Activated naive CD8-positive, alpha-beta T cell treated with anti-CD3 and anti-CD28 coated beads, Interleukin-2, amount 50 U/mL, for 24 hours (primary cell): ENCODE results near the gene NMNAT2.
"Not testable (repeated sequence)": the region's sequence is repeated elsewhere in the genome, so short reads cannot be mapped to it uniquely, and the experiment has no call there.

Experiments
- ATAC-seq: fragments of 150-1000 bp; cut with Tn5 transposase; one replicate; pipeline ENCODE4 v1.10.0; 2021
- DNase-seq: peaks from one replicate; pipeline ENCODE4 v3.0.0; 2021
- H3K27ac Mint-ChIP-seq: one replicate; pipeline ENCODE4 v1.8.0; 2021; ENCODE audit warnings: mild to moderate bottlenecking, mixed read lengths
- H3K27me3 Mint-ChIP-seq: one replicate; pipeline ENCODE4 v1.8.0; 2021; ENCODE audit warnings: mixed read lengths
- H3K36me3 Mint-ChIP-seq: one replicate; pipeline ENCODE4 v1.8.0; 2021; ENCODE audit warnings: low read depth, mixed read lengths
- H3K4me1 Mint-ChIP-seq: one replicate; pipeline ENCODE4 v1.8.0; 2021; ENCODE audit warnings: mixed read lengths
- H3K4me3 Mint-ChIP-seq: one replicate; pipeline ENCODE4 v1.8.0; 2021; ENCODE audit warnings: mild to moderate bottlenecking, moderate library complexity, mixed read lengths
- H3K9me3 Mint-ChIP-seq: one replicate; pipeline ENCODE4 v1.8.0; 2021; ENCODE audit warnings: mixed read lengths

The NMNAT2 gene

DNA sequence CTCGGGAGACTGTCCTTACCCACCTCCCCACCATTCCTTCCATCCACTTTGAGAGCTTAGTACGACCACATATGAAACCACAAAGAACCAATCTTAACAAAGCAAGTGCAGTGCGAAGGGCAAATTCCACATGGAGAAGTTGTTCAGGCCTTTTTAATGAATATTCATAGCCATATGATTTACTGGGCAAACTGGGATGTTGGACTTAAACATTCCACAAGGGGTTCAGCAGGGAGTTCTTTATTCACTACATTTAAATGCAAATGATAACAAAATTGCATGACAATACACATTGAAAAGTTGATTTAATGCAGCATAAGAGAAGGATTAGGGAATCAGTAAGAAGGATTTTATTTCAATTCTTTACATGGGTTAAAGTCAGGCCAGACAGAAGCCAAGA is 14.7 kb downstream of the NMNAT2 start:
- ATAC-seq (no peak), DNase-seq (no peak)
- Mint-ChIP-seq H3K9me3 (no peaks in the 10 kb centered on the region), H3K27ac (no peak overlapping the region), H3K4me1 (no peaks in the 10 kb centered on the region), H3K4me3 (no peak overlapping the region), H3K27me3 (peaks cover 31% of the 10 kb centered on the region), H3K36me3 (no peaks in the 10 kb centered on the region)

GRCh38 chr1:183401565-183401964 is 16.6 kb downstream of the NMNAT2 start:
- not testable (repeated sequence) for ATAC-seq, H3K27ac Mint-ChIP-seq, H3K4me3 Mint-ChIP-seq, H3K9me3 Mint-ChIP-seq, DNase-seq, H3K4me1 Mint-ChIP-seq, H3K36me3 Mint-ChIP-seq
- H3K27me3 Mint-ChIP-seq: peaks cover 22% of the 10 kb centered on the region

GRCh38 chr1:183394435-183394834 is 23.7 kb downstream of the NMNAT2 start:
- Mint-ChIP-seq H3K27ac (no peak overlapping the region), H3K36me3 (no peaks in the 10 kb centered on the region), H3K4me1 (no peaks in the 10 kb centered on the region), H3K4me3 (no peak overlapping the region), H3K9me3 (no peaks in the 10 kb centered on the region), H3K27me3 (peaks cover 11% of the 10 kb centered on the region)
- no peak for ATAC-seq
- no peak for DNase-seq

DNA sequence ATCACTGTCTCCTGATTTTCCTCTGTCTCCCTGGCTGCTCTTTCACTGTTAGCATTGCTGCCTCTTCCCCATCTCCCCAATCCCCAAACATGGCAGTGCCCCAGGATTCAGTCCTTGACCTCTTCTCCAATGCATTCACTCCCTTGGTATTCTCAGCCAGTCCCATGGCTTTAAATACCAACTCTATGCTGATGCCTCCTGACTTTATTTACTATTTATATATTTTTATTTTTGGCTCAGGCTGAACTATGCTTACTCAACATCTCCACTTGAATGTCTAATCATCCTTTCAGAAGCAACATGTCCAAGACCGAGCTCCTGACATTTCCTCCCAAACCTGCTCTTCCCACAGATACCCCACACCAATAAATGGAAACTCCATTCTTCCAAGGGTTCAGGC is 26.3 kb downstream of the NMNAT2 start:
- H3K9me3 Mint-ChIP-seq: no peaks in the 10 kb centered on the region
- DNase-seq (no peak), ATAC-seq (no peak)
- H3K27me3 Mint-ChIP-seq: peaks cover 17% of the 10 kb centered on the region
- H3K4me1 Mint-ChIP-seq: no peaks in the 10 kb centered on the region
- H3K4me3 Mint-ChIP-seq: no peak overlapping the region
- no peak overlapping the region for H3K27ac Mint-ChIP-seq
- H3K36me3 Mint-ChIP-seq: no peaks in the 10 kb centered on the region

GRCh38 chr1:183390561-183390960 is 27.6 kb downstream of the NMNAT2 start:
- ATAC-seq (no peak), DNase-seq (no peak)
- H3K4me3 Mint-ChIP-seq: no peak overlapping the region
- no peaks in the 10 kb centered on the region for H3K36me3 Mint-ChIP-seq
- no peaks in the 10 kb centered on the region for H3K9me3 Mint-ChIP-seq
- no peak overlapping the region for H3K27ac Mint-ChIP-seq
- H3K27me3 Mint-ChIP-seq: peaks cover 13% of the 10 kb centered on the region
- H3K4me1 Mint-ChIP-seq: no peaks in the 10 kb centered on the region

- no peaks in the 10 kb centered on the region for H3K9me3 Mint-ChIP-seq
- peaks cover 9% of the 10 kb centered on the region for H3K27me3 Mint-ChIP-seq
- no peak overlapping the region for H3K27ac Mint-ChIP-seq
- H3K4me1 Mint-ChIP-seq: no peaks in the 10 kb centered on the region
- no peak for DNase-seq
- ATAC-seq: no peak
- no peaks in the 10 kb centered on the region for H3K36me3 Mint-ChIP-seq
- no peak overlapping the region for H3K4me3 Mint-ChIP-seq
Measured at GRCh38 chr1:183388735-183389134, 29.4 kb downstream of the NMNAT2 start.

GRCh38 chr1:183385340-183386144 is 32.6 kb downstream of the NMNAT2 start:
- H3K4me1 Mint-ChIP-seq: no peaks in the 10 kb centered on the region
- peaks cover 13% of the 10 kb centered on the region for H3K27me3 Mint-ChIP-seq
- DNase-seq (no peak), ATAC-seq (no peak)
- no peak overlapping the region for H3K27ac Mint-ChIP-seq
- H3K4me3 Mint-ChIP-seq: no peak overlapping the region
- H3K36me3 Mint-ChIP-seq: no peaks in the 10 kb centered on the region
- H3K9me3 Mint-ChIP-seq: no peaks in the 10 kb centered on the region

DNA sequence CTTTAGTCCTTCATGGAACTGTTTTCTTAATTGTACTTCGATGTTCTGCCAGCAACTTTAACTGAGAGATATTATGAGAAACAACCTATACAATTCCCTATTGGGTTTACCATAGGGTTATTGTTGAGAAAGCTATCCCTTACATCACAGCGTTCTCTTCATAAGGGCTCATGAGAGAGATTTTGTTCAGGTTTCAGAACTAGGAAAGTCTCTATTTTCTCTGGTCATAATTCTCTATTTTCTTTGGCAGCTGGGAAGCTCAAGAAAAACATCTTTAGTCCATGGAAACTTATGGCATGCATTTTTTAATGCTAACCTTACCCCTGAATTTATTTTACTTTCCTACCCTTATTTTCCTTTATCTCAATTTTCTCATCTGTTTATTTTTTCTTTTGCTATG is 38.2 kb downstream of the NMNAT2 start:
- H3K27me3 Mint-ChIP-seq: peaks cover 18% of the 10 kb centered on the region
- no peaks in the 10 kb centered on the region for H3K9me3 Mint-ChIP-seq
- DNase-seq: no peak
- H3K27ac Mint-ChIP-seq: no peak overlapping the region
- H3K4me1 Mint-ChIP-seq: no peaks in the 10 kb centered on the region
- ATAC-seq: no peak
- H3K4me3 Mint-ChIP-seq: no peak overlapping the region
- H3K36me3 Mint-ChIP-seq: no peaks in the 10 kb centered on the region

DNA sequence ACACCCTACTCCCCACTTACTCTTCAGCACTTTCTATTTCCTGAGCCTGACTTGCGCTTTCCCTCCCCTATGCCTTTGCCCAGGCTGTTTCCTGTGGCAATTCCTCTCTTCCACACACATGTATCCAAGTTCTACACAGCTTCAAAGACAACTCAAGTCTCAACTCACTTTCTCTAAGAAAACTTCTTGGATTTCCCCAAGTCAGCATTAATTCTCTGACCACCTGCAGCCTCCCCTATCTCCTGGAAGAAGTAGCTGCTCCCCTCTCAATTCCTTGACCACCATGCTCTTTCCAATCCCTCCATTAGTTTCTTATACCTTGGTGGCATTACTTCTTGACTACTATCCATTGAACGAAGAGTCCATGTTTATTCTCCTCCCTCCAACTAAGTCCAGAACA is 42.8 kb downstream of the NMNAT2 start:
- no peak for DNase-seq
- no peaks in the 10 kb centered on the region for H3K4me1 Mint-ChIP-seq
- ATAC-seq: no peak
- no peaks in the 10 kb centered on the region for H3K9me3 Mint-ChIP-seq
- H3K36me3 Mint-ChIP-seq: no peaks in the 10 kb centered on the region
- H3K27ac Mint-ChIP-seq: no peak overlapping the region
- peaks cover 16% of the 10 kb centered on the region for H3K27me3 Mint-ChIP-seq
- no peak overlapping the region for H3K4me3 Mint-ChIP-seq

- Mint-ChIP-seq H3K36me3 (no peaks in the 10 kb centered on the region), H3K9me3 (no peaks in the 10 kb centered on the region), H3K4me1 (no peaks in the 10 kb centered on the region), H3K4me3 (no peak overlapping the region), H3K27ac (no peak overlapping the region), H3K27me3 (peaks cover 15% of the 10 kb centered on the region)
- DNase-seq (no peak), ATAC-seq (no peak)
Measured at GRCh38 chr1:183374825-183375224, 43.4 kb downstream of the NMNAT2 start.

DNA sequence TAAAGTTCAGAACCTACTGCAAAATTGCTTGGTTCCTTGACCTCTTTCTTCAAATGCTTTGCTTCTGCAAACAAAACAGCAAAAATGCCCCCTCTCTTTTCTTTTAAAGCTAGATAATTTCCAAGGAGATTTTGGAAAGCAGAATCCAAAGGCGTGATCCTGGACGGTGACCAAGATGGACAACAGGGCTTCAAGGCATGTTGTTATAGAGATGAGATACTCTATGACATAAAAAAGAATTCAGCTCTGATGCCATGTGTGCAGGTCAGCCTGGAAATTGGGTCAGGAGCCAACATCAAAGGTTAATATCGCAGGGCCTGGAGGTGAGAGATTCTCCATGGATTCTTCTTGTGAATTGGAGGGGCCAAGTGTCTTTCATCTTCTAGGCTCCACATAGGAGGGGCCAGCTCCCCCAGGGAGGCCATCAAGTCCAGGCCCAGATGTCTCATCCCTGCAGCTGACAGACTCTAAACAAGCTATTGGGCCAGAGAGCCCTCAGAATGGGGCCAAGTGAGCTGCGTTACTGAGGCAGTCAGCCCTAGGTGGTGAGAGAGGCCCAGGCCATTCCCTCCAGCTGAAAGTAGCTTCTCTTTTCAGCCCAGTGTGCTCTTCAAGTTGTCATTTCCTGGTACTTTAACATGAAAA is 45.5 kb downstream of the NMNAT2 start:
- Mint-ChIP-seq H3K27me3 (peaks cover 15% of the 10 kb centered on the region), H3K36me3 (no peaks in the 10 kb centered on the region), H3K4me1 (no peaks in the 10 kb centered on the region), H3K9me3 (no peaks in the 10 kb centered on the region), H3K27ac (no peak overlapping the region), H3K4me3 (no peak overlapping the region)
- DNase-seq (no peak), ATAC-seq (no peak)

DNA sequence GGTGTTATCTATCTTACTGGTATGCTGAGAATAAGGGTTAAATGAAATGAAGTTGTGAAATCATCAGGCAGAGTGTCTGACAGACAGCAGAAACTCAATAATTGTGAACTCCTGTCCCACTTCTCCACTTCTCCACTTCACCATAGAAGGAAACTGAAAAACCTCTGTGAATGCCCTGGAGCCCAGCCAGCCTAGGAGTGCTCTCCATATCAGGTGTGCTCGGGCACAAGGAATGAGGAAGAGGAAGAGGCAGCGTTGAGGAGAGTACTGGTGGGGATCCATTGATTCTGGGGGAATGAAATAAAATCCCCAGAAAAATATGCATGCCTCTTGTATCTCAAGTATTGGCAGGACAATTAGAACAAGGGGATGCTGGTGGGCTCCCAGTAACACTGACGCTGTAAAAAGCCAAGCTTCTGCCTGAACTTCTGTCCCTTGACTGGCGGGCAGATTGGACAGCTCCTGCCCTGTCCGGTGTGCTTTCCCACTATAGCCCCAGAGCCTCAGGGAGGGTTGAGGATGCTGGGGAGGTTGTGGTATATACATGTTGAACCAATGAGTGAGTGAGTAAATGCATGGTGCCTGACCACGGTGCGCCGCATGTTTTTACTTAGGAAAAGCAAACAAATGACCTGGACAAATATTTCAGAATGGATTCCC is 47.7 kb downstream of the NMNAT2 start:
- ATAC-seq (no peak), DNase-seq (no peak)
- Mint-ChIP-seq H3K36me3 (no peaks in the 10 kb centered on the region), H3K27ac (no peak overlapping the region), H3K4me3 (no peak overlapping the region), H3K27me3 (peaks cover 9% of the 10 kb centered on the region), H3K9me3 (no peaks in the 10 kb centered on the region), H3K4me1 (no peaks in the 10 kb centered on the region)

- no peak overlapping the region for H3K4me3 Mint-ChIP-seq
- H3K4me1 Mint-ChIP-seq: no peaks in the 10 kb centered on the region
- no peak overlapping the region for H3K27ac Mint-ChIP-seq
- no peaks in the 10 kb centered on the region for H3K36me3 Mint-ChIP-seq
- ATAC-seq: no peak
- no peak for DNase-seq
- H3K27me3 Mint-ChIP-seq: peaks cover 9% of the 10 kb centered on the region
- no peaks in the 10 kb centered on the region for H3K9me3 Mint-ChIP-seq
Measured at GRCh38 chr1:183368213-183369108, 49.7 kb downstream of the NMNAT2 start.

DNA sequence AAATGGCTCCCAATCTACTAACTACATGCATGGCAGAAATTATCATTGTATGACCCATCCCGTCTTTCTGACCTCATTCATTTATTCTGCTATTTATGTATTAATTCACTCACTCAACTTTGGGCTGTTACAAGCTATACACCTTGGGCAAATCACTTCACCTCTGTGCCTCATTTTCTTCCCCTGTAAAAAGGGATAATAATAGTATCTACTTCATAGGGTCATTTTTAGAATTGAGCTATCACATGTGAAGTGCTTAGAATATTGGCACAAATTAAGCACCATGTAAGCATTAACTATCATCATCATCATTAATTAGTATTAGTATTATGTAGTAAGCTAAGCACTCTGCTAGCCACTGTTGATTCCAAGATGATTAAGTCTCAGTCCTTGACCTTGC is 52.1 kb downstream of the NMNAT2 start:
- DNase-seq (no peak), ATAC-seq (no peak)
- Mint-ChIP-seq H3K4me3 (no peak overlapping the region), H3K4me1 (no peaks in the 10 kb centered on the region), H3K27me3 (peaks cover 12% of the 10 kb centered on the region), H3K36me3 (no peaks in the 10 kb centered on the region), H3K27ac (no peak overlapping the region), H3K9me3 (no peaks in the 10 kb centered on the region)
